SK-N-SH (cell line): Measurements from ENCODE around the gene MPP3. TPM values are rescaled to one million over a fixed set of nuclear protein-coding genes. Genes with fewer than 3 reads are reported as not detected.

Source experiments
- CTCF ChIA-PET: fragments of 300-600, 350-600 bp; formaldehyde crosslinking; extraction: SDS; loops from one replicate; lab custom pipeline; 2021; lab: Yijun Ruan, JAX
- POLR2A ChIA-PET: fragments of 350-600 bp; sonication (Branson Sonifier 250); formaldehyde crosslinking; extraction: SDS; loops from one replicate; lab custom pipeline; 2020; ENCODE audit warnings: antibody characterized with exemption, inconsistent platforms; lab: Yijun Ruan, JAX
- DNase-seq: peaks from one replicate; pipeline ENCODE4 v3.0.0; 2012
- H2AFZ ChIP-seq: fragments of 200-600 bp; sonication (generic); 2 replicates; pipeline ENCODE4 v1.8.1; 2016; ENCODE audit warnings: antibody characterized with exemption, mild to moderate bottlenecking, low read depth
- H3F3A ChIP-seq: fragments of 200-600 bp; sonication (generic); replicated peaks from 2 replicates; pipeline ENCODE3; 2016; ENCODE audit warnings: antibody characterized with exemption, mild to moderate bottlenecking; ENCODE audit not compliant: insufficient read depth
- H3K27ac ChIP-seq, 2 experiments: fragments of 200-500 bp in 1 of 2; fragments of 200-600 bp in 1 of 2; sonication (Bioruptor generic) in 1 of 2; sonication (generic), shearing (Covaris generic) in 1 of 2; 2 replicates each; pipeline versions ENCODE4 v1.5.1 to v1.6.1; 2014 to 2016; ENCODE audit warnings: low read depth in 2 of 2, inconsistent platforms in 1 of 2, low read length in 1 of 2, mild to moderate bottlenecking in 1 of 2, mixed read lengths in 1 of 2
- H3K27me3 ChIP-seq: fragments of 200-600 bp; sonication (generic), shearing (Covaris generic); 2 replicates; pipeline ENCODE4 v1.6.1; 2016; ENCODE audit warnings: mixed run types; ENCODE audit not compliant: insufficient read depth
- H3K36me3 ChIP-seq, 2 experiments: fragments of 200-500 bp in 1 of 2; fragments of 200-600 bp in 1 of 2; sonication (Bioruptor generic) in 1 of 2; sonication (generic) in 1 of 2; replicated peaks in 1 of 2; 2 replicates each; pipeline versions ENCODE3 to v1.5.1; 2014 to 2016; ENCODE audit warnings: low read length in 1 of 2, mild to moderate bottlenecking in 1 of 2; ENCODE audit not compliant: insufficient read depth in 2 of 2, control insufficient read depth in 1 of 2
- H3K4me1 ChIP-seq, 2 experiments: fragments of 200-500 bp in 1 of 2; fragments of 200-600 bp in 1 of 2; sonication (Bioruptor generic) in 1 of 2; sonication (generic), shearing (Covaris generic) in 1 of 2; 2 replicates each; pipeline versions ENCODE4 v1.5.1 to v1.6.1; 2014 to 2016; ENCODE audit warnings: low read depth in 1 of 2, low read length in 1 of 2, mixed run types in 1 of 2; ENCODE audit not compliant: insufficient read depth in 2 of 2, control insufficient read depth in 1 of 2
- H3K4me2 ChIP-seq: fragments of 200-600 bp; sonication (generic), shearing (Covaris generic); 2 replicates; pipeline ENCODE4 v1.6.1; 2017; ENCODE audit warnings: mixed run types
- H3K4me3 ChIP-seq, 2 experiments: fragments of 200-500 bp in 1 of 2; fragments of 200-600 bp in 1 of 2; sonication (Bioruptor generic) in 1 of 2; sonication (generic), shearing (Covaris generic) in 1 of 2; 2 replicates each; pipeline versions ENCODE4 v1.5.1 to v1.8.1; 2014 to 2016; ENCODE audit warnings: low read depth in 2 of 2, inconsistent platforms in 1 of 2, low read length in 1 of 2, mild to moderate bottlenecking in 1 of 2, mixed read lengths in 1 of 2, moderate library complexity in 1 of 2
- H3K79me2 ChIP-seq: fragments of 200-600 bp; sonication (generic); 2 replicates; pipeline ENCODE4 v1.8.1; 2017; ENCODE audit warnings: mild to moderate bottlenecking; ENCODE audit not compliant: insufficient read depth
- H3K9ac ChIP-seq: fragments of 200-600 bp; sonication (generic); 2 replicates; pipeline ENCODE4 v1.6.1; 2017; ENCODE audit warnings: mixed run types
- H3K9me2 ChIP-seq: fragments of 200-600 bp; sonication (generic); 2 replicates; pipeline ENCODE4 v1.6.1; 2017; ENCODE audit warnings: mixed run types
- H3K9me3 ChIP-seq: fragments of 200-600 bp; sonication (generic); 2 replicates; pipeline ENCODE4 v1.6.1; 2017; ENCODE audit warnings: mixed run types, mild to moderate bottlenecking, moderate library complexity
- H4K20me1 ChIP-seq: fragments of 200-600 bp; sonication (generic); 2 replicates; pipeline ENCODE4 v1.6.1; 2017; ENCODE audit warnings: mild to moderate bottlenecking, mixed run types; ENCODE audit not compliant: insufficient read depth
- CHD2 ChIP-seq: fragments of 150-350 bp; IDR thresholded peaks from 2 replicates; pipeline ENCODE4 v1.6.1; 2018; ENCODE audit warnings: low read length; ENCODE audit not compliant: partially characterized antibody
- CTCF ChIP-seq: fragments of 200-600 bp; sonication (generic); IDR thresholded peaks from 2 replicates; pipeline ENCODE4 v1.6.1; 2017; ENCODE audit warnings: antibody characterized with exemption, mild to moderate bottlenecking, moderate library complexity
- EP300 ChIP-seq, 2 experiments: IDR thresholded peaks; 2 replicates each; pipeline versions ENCODE4 v1.4.0 to v1.6.1; 2012; ENCODE audit warnings: borderline replicate concordance in 1 of 2, low read depth in 1 of 2, low read length in 1 of 2
- EZH2phosphoT487 ChIP-seq: fragments of 200-600 bp; sonication (generic); IDR thresholded peaks from 2 replicates; pipeline ENCODE4 v1.6.1; 2017; ENCODE audit warnings: low read depth, mixed run types, mild to moderate bottlenecking, antibody characterized with exemption, moderate library complexity, borderline replicate concordance
- FOXJ3 ChIP-seq: sonication (generic); formaldehyde crosslinking; IDR thresholded peaks from 2 replicates; pipeline ENCODE4 v1.5.1; 2020; ENCODE audit warnings: mild to moderate bottlenecking, missing genetic modification reagents
- FOXM1 ChIP-seq: IDR thresholded peaks from 2 replicates; pipeline ENCODE4 v1.4.0; 2012; ENCODE audit warnings: low read depth, mild to moderate bottlenecking
- IRF3 ChIP-seq: fragments of 150-350 bp; IDR thresholded peaks from 2 replicates; pipeline ENCODE4 v1.6.1; 2016; ENCODE audit warnings: mild to moderate bottlenecking, low read depth, low read length
- MEF2A ChIP-seq: IDR thresholded peaks from 2 replicates; pipeline ENCODE4 v1.4.0; 2012; ENCODE audit warnings: low read depth, borderline replicate concordance
- NFIC ChIP-seq: IDR thresholded peaks from 2 replicates; pipeline ENCODE4 v1.4.0; 2012; ENCODE audit warnings: borderline replicate concordance
- NRF1 ChIP-seq: IDR thresholded peaks from 2 replicates; pipeline ENCODE4 v1.6.1; 2012; ENCODE audit warnings: low read depth, mild to moderate bottlenecking, low read length
- PBX3 ChIP-seq: IDR thresholded peaks from 2 replicates; pipeline ENCODE4; 2012
- RAD21 ChIP-seq: IDR thresholded peaks from 2 replicates; pipeline ENCODE4 v1.6.1; 2012; ENCODE audit warnings: mild to moderate bottlenecking, low read length
- RXRA ChIP-seq: IDR thresholded peaks from 2 replicates; pipeline ENCODE4 v1.4.0; 2012; ENCODE audit warnings: low read depth, mild to moderate bottlenecking, borderline replicate concordance
- SIN3A ChIP-seq: IDR thresholded peaks from 2 replicates; pipeline ENCODE4 v1.6.1; 2012; ENCODE audit warnings: low read depth, mild to moderate bottlenecking, low read length, moderate library complexity, borderline replicate concordance
- TEAD4 ChIP-seq: IDR thresholded peaks from 2 replicates; pipeline ENCODE4 v1.4.0; 2012; ENCODE audit warnings: mild to moderate bottlenecking, borderline replicate concordance; ENCODE audit not compliant: insufficient read depth
- WGBS: methylation state at CpG from one replicate; pipeline ENCODE4 v1.1.6; 2017; ENCODE audit warnings: low lambda C conversion rate; 5-methylcytosine and 5-hydroxymethylcytosine counted together
- polyA plus RNA-seq, 3 experiments: library from polyadenylated mRNA; depleted of rRNA; stranded (reverse); fragments of >200 nt; gene quantifications; 2 replicates each; pipeline ENCODE4 v1.2.3, GENCODE V29; 2012
- TF ChIP-seq, protein P1 (sequence below): IDR thresholded peaks from 2 replicates; pipeline ENCODE4 v1.6.1; 2012; ENCODE audit warnings: mild to moderate bottlenecking, low read depth, low read length, moderate library complexity
- TF ChIP-seq, protein P2 (sequence below): IDR thresholded peaks from 2 replicates; pipeline ENCODE4 v1.4.0; 2012; ENCODE audit warnings: low read depth, borderline replicate concordance
- TF ChIP-seq, protein P3 (sequence below): fragments of 150-350 bp; IDR thresholded peaks from 2 replicates; pipeline ENCODE4 v1.6.1; 2017; ENCODE audit warnings: antibody characterized with exemption, low read length, low read depth, borderline replicate concordance

MPP3 gene
- polyA plus RNA-seq, 1 of the 3 experiments (the other 2 are of a cell fraction), result 14.1 TPM

GRCh38 chr17:43788540-43788939, 44.4 kb downstream of the MPP3 start:
- no peak overlapping the region for H3K4me2 ChIP-seq
- CTCF ChIA-PET, result no interaction called here
- POLR2A ChIA-PET, result no interaction called here
- no peaks in the 10 kb centered on the region for H3K9me2 ChIP-seq
- TF ChIP-seq IRF3 (no peak), RAD21 (no peak), CHD2 (no peak), FOXM1 (no peak), TEAD4 (no peak), MEF2A (no peak), NRF1 (no peak), SIN3A (no peak), EZH2phosphoT487 (no peak), RXRA (no peak), NFIC (no peak), FOXJ3 (CRISPR knock-in tag) (no peak), CTCF (no peak), PBX3 (no peak), EP300 (IDR thresholded peaks at IDR 0.05; ENCODE audit: borderline replicate concordance in 1 of 2, low read depth in 1 of 2, low read length in 1 of 2) (no peak)
- TF ChIP-seq, protein P1, sequence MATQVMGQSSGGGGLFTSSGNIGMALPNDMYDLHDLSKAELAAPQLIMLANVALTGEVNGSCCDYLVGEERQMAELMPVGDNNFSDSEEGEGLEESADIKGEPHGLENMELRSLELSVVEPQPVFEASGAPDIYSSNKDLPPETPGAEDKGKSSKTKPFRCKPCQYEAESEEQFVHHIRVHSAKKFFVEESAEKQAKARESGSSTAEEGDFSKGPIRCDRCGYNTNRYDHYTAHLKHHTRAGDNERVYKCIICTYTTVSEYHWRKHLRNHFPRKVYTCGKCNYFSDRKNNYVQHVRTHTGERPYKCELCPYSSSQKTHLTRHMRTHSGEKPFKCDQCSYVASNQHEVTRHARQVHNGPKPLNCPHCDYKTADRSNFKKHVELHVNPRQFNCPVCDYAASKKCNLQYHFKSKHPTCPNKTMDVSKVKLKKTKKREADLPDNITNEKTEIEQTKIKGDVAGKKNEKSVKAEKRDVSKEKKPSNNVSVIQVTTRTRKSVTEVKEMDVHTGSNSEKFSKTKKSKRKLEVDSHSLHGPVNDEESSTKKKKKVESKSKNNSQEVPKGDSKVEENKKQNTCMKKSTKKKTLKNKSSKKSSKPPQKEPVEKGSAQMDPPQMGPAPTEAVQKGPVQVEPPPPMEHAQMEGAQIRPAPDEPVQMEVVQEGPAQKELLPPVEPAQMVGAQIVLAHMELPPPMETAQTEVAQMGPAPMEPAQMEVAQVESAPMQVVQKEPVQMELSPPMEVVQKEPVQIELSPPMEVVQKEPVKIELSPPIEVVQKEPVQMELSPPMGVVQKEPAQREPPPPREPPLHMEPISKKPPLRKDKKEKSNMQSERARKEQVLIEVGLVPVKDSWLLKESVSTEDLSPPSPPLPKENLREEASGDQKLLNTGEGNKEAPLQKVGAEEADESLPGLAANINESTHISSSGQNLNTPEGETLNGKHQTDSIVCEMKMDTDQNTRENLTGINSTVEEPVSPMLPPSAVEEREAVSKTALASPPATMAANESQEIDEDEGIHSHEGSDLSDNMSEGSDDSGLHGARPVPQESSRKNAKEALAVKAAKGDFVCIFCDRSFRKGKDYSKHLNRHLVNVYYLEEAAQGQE, result no peak
- TF ChIP-seq, protein P2, sequence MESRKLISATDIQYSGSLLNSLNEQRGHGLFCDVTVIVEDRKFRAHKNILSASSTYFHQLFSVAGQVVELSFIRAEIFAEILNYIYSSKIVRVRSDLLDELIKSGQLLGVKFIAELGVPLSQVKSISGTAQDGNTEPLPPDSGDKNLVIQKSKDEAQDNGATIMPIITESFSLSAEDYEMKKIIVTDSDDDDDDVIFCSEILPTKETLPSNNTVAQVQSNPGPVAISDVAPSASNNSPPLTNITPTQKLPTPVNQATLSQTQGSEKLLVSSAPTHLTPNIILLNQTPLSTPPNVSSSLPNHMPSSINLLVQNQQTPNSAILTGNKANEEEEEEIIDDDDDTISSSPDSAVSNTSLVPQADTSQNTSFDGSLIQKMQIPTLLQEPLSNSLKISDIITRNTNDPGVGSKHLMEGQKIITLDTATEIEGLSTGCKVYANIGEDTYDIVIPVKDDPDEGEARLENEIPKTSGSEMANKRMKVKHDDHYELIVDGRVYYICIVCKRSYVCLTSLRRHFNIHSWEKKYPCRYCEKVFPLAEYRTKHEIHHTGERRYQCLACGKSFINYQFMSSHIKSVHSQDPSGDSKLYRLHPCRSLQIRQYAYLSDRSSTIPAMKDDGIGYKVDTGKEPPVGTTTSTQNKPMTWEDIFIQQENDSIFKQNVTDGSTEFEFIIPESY, result no peak
- TF ChIP-seq, protein P3, sequence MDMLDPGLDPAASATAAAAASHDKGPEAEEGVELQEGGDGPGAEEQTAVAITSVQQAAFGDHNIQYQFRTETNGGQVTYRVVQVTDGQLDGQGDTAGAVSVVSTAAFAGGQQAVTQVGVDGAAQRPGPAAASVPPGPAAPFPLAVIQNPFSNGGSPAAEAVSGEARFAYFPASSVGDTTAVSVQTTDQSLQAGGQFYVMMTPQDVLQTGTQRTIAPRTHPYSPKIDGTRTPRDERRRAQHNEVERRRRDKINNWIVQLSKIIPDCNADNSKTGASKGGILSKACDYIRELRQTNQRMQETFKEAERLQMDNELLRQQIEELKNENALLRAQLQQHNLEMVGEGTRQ, result no peak
- TF ChIP-seq, all 33 proteins: peak for 0
- no peaks in the 10 kb centered on the region for H3K79me2 ChIP-seq
- DNase-seq, result no peak
- no peaks in the 10 kb centered on the region for H3K36me3 ChIP-seq
- WGBS, result 82% methylated on average over 5 of the region's 5 CpGs
- H2AFZ ChIP-seq, result no peak overlapping the region
- no peaks in the 10 kb centered on the region for H4K20me1 ChIP-seq
- H3K4me3 ChIP-seq, result no peak overlapping the region
- no peaks in the 10 kb centered on the region for H3K9me3 ChIP-seq
- no peaks in the 10 kb centered on the region for H3K27me3 ChIP-seq
- H3F3A ChIP-seq, result peaks cover 28% of the 10 kb centered on the region
- peaks cover 0 to 11% of the 10 kb centered on the region in 2 experiments; a peak in 2 of 4 replicates for H3K4me1 ChIP-seq
- H3K27ac ChIP-seq, result no peak overlapping the region
- H3K9ac ChIP-seq, result no peak overlapping the region
